Right atrium auricular region (tissue), 2 donors: ENCODE data around the gene ZNF407. TPM values are rescaled to one million over a fixed set of nuclear protein-coding genes. Genes with fewer than 3 reads are reported as not detected.

Experiments used
- DNase-seq: peaks from one replicate; pipeline ENCODE4 v3.0.0-alpha.2; 2019; ENCODE audit warnings: low spot score
- H3K27ac ChIP-seq, 2 donors: fragments of 200-600 bp; sonication (generic); 1 replicate in 1 of 2; 2 replicates in 1 of 2; pipeline ENCODE4 v1.5.1; 2016 to 2019
- H3K27me3 ChIP-seq, 2 donors: fragments of 200-600 bp; sonication (generic); one replicate each; pipeline versions ENCODE4 v1.5.1 to v1.6.0; 2017 to 2019
- H3K36me3 ChIP-seq: fragments of 200-600 bp; sonication (generic); one replicate; pipeline ENCODE4 v1.5.1; 2016
- H3K4me1 ChIP-seq, 2 donors: fragments of 200-600 bp; sonication (generic); one replicate each; pipeline versions ENCODE4 v1.5.1 to v1.6.0; 2017 to 2019
- H3K4me3 ChIP-seq, 2 donors: fragments of 200-600 bp; sonication (generic); 1 replicate in 1 of 2; 2 replicates in 1 of 2; pipeline ENCODE4 v1.5.1; 2017 to 2019; ENCODE audit warnings: mild to moderate bottlenecking in 1 of 2, moderate library complexity in 1 of 2
- H3K9me3 ChIP-seq, 2 donors: fragments of 200-600 bp; sonication (generic); one replicate each; pipeline ENCODE4 v1.5.1; 2019
- total RNA-seq, 2 donors: library from RNA; depleted of rRNA; stranded (reverse); fragments of >200 nt; gene quantifications; one replicate each; pipeline ENCODE4 v1.1.0, GENCODE V29; 2016
- TF ChIP-seq, protein P1 (sequence below), 2 donors: fragments of 200-600 bp; sonication (generic); IDR thresholded peaks; one replicate each; pipeline ENCODE4 v1.5.1; 2019; ENCODE audit warnings: antibody characterized with exemption in 2 of 2

The ZNF407 gene
- total RNA-seq, 2 donors from 2014 or later: 7.8 to 8.7 TPM

DNA sequence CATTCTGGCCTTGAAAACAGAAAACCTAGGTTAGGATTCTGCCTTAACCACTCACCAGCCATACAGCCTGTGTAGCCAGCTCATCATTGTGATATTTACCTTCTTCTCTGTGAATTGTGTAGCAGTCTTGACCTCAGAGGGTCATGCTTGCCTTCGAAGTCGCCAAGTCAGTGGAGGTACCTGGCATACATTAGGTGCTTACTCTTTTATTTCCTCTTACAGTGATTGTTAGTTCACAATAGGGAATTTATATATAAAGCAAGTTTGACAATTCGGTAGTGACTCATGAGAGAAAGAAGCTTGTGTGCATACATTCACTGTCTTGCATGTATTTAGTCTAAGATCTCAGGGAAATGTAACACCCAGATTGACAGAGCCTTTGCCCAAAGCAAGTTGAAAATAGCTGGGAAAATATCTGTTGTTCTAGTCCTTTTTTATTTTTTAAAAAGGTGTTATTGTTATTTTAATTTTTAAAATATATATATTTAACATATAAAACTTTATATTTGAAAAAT is 320.7 kb downstream of the ZNF407 start:
- Histone ChIP-seq H3K9me3 (no peaks in the 10 kb centered on the region), H3K27ac (no peak overlapping the region), H3K27me3 (no peaks in the 10 kb centered on the region), H3K4me3 (no peak overlapping the region), H3K36me3 (peaks cover 3% of the 10 kb centered on the region), H3K4me1 (no peaks in the 10 kb centered on the region)
- TF ChIP-seq, protein P1, sequence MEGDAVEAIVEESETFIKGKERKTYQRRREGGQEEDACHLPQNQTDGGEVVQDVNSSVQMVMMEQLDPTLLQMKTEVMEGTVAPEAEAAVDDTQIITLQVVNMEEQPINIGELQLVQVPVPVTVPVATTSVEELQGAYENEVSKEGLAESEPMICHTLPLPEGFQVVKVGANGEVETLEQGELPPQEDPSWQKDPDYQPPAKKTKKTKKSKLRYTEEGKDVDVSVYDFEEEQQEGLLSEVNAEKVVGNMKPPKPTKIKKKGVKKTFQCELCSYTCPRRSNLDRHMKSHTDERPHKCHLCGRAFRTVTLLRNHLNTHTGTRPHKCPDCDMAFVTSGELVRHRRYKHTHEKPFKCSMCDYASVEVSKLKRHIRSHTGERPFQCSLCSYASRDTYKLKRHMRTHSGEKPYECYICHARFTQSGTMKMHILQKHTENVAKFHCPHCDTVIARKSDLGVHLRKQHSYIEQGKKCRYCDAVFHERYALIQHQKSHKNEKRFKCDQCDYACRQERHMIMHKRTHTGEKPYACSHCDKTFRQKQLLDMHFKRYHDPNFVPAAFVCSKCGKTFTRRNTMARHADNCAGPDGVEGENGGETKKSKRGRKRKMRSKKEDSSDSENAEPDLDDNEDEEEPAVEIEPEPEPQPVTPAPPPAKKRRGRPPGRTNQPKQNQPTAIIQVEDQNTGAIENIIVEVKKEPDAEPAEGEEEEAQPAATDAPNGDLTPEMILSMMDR (IDR thresholded peaks at IDR 0.05): no peak
- DNase-seq: no peak

DNA sequence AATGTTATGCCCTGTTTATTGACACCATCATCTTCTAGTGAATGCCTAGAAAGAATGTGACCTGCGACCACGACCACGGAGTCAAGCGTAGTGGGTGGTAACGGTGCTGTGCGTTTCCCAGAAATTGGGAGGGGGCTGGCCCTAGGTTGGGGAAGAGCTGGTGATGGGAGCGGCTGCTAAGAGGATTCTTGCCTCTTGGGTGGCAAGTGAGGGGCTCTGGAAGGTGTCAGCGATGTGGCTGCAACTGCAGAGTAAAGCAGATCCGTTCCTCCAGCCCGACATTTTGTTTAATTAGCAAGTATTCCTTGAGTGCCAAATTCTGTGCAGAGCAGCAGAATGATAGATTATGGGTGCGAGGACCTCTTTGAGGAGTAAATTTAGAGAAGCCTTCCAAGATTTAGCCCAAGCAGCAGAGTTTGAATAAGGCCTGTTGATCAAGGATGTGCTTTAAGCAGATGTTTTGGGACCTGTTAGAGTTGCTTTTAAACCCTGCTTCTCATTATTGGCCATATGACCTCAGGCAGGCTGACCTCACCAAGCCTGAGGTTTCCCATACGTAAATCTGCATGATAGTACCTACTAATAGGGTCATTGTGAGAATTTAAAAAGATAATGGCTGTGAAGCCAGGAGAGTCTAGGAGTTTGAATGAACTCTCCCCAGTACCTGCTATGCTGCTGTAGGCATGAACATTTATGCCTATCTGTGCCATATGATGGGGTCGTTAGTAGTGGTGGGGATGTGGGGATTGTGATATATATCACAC is 323.6 kb downstream of the ZNF407 start:
- TF ChIP-seq, protein P1 (IDR thresholded peaks at IDR 0.05): no peak
- no peak overlapping the region for H3K4me3 ChIP-seq
- no peaks in the 10 kb centered on the region for H3K9me3 ChIP-seq
- H3K4me1 ChIP-seq: no peaks in the 10 kb centered on the region
- peaks cover 3% of the 10 kb centered on the region for H3K36me3 ChIP-seq
- no peaks in the 10 kb centered on the region for H3K27me3 ChIP-seq
- H3K27ac ChIP-seq: no peak overlapping the region
- DNase-seq: no peak

DNA sequence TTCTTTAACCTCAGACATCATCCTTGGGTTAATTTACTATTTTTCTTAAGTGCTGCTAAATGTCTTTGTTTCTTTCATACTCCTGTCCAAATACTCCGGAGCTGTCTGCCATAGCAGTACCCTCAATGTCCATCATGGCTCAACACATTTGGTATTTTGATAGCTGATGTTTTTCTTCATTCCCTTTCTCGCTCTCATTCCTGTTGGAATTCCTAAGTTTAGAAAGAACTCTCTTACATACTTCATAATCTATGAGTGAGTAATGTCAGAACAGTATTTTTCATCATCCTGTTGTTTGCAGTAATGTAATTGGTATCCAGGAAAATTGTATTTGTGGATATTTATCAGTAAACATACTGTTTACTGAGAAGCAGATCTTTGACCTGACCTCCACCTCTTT is 328.4 kb downstream of the ZNF407 start:
- H3K27ac ChIP-seq: no peak overlapping the region
- H3K9me3 ChIP-seq: no peaks in the 10 kb centered on the region
- no peaks in the 10 kb centered on the region for H3K4me1 ChIP-seq
- H3K4me3 ChIP-seq: no peak overlapping the region
- peaks cover 2% of the 10 kb centered on the region for H3K36me3 ChIP-seq
- DNase-seq: no peak
- H3K27me3 ChIP-seq: no peaks in the 10 kb centered on the region
- TF ChIP-seq, protein P1 (IDR thresholded peaks at IDR 0.05): no peak

DNA sequence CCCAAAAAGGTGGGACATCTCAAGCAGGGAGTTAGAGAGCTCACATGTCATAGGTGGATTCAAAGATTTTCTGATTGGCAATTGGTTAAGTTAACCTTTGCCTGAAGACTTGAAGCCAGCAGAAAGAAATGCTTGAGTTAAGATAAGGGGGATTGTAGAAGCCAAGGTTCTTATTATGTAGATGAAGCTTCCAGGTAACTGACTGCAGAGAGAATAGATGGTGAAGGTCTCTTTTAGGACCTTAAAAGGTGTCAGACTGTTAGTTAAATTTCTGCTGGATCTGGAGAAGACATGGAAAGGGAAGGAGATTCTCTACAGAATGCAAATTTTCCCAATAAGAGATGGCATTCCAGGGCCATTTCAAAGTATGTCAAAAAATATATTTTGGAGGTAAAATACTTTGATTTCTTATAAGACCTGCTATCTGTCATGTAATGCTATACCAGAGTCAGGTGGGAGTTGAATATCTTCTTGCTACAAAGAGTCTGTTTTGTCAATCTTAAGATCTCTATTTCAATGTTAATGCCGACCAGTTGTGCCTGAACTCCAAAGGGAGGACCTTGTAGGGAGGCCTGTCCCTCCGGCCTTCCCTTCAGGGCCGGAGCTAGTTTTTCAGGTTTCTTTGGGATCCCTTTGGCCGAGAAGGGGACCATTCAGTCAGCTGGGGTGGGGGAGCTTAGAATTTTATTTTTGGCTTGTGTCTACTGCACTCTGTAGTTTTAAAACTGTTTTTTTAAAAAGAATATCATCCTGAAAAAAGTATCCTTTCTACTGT is 330.7 kb downstream of the ZNF407 start:
- Histone ChIP-seq H3K27me3 (no peaks in the 10 kb centered on the region), H3K9me3 (no peaks in the 10 kb centered on the region), H3K4me1 (no peaks in the 10 kb centered on the region), H3K27ac (no peak overlapping the region), H3K4me3 (no peak overlapping the region), H3K36me3 (no peaks in the 10 kb centered on the region)
- TF ChIP-seq, protein P1 (IDR thresholded peaks at IDR 0.05): no peak
- no peak for DNase-seq

DNA sequence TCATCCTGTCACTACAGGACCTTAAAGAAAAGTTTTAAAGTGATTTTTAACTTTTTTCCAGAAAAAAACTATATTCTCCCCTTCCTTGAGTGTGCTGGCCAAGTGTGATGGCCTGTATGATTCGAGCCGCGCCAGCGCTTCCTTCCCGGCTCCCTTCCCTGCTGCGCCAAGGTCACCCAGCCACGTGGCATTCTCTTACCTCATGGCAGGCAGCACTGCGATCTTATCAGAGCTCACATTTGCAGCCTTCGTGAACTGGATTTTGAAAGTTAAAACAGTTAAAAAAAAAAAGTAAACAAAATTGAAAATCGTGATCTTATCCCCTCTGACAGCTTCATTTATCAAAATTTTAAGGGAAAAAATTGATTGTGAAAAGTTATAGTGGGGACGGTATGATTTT is 331.4 kb downstream of the ZNF407 start:
- Histone ChIP-seq H3K4me3 (no peak overlapping the region), H3K27ac (no peak overlapping the region), H3K27me3 (no peaks in the 10 kb centered on the region), H3K36me3 (no peaks in the 10 kb centered on the region), H3K9me3 (no peaks in the 10 kb centered on the region), H3K4me1 (no peaks in the 10 kb centered on the region)
- DNase-seq: no peak
- TF ChIP-seq, protein P1 (IDR thresholded peaks at IDR 0.05): no peak
